Loucy (cell line): ENCODE data around the gene CSNK1G1.

ENCODE experiments used
- H2AFZ ChIP-seq: fragments of 200-600 bp; sonication (generic); 2 replicates; pipeline ENCODE4 v1.6.0; 2016; ENCODE audit warnings: antibody characterized with exemption, mild to moderate bottlenecking, low read length, moderate library complexity
- H3F3A ChIP-seq: fragments of 200-600 bp; 2 replicates; pipeline ENCODE4 v1.6.0; 2016; ENCODE audit warnings: antibody characterized with exemption, low read depth, mild to moderate bottlenecking
- H3K27me3 ChIP-seq: fragments of 200-600 bp; sonication (generic); 2 replicates; pipeline ENCODE4 v1.6.1; 2014; ENCODE audit warnings: low read length, mild to moderate bottlenecking; ENCODE audit not compliant: insufficient read depth, poor library complexity, severe bottlenecking
- H3K36me3 ChIP-seq: fragments of 200-600 bp; sonication (generic); 2 replicates; pipeline ENCODE4 v1.6.1; 2016; ENCODE audit warnings: low read length; ENCODE audit not compliant: insufficient read depth
- H3K4me1 ChIP-seq: fragments of 200-600 bp; sonication (generic); 2 replicates; pipeline ENCODE4 v1.5.1; 2014; ENCODE audit warnings: low read length, mild to moderate bottlenecking; ENCODE audit not compliant: insufficient read depth, poor library complexity, severe bottlenecking
- H3K4me2 ChIP-seq: fragments of 200-600 bp; sonication (generic); 2 replicates; pipeline ENCODE4 v1.6.0; 2014; ENCODE audit warnings: antibody characterized with exemption, low read length, low read depth, mild to moderate bottlenecking; ENCODE audit not compliant: poor library complexity, severe bottlenecking
- H3K4me3 ChIP-seq: fragments of 200-600 bp; sonication (generic); 2 replicates; pipeline ENCODE4 v1.5.1; 2014; ENCODE audit warnings: low read length, mild to moderate bottlenecking, mixed read lengths; ENCODE audit not compliant: poor library complexity, severe bottlenecking
- H3K79me2 ChIP-seq: fragments of 200-600 bp; sonication (generic); 2 replicates; pipeline ENCODE4 v1.6.1; 2014; ENCODE audit warnings: low read length; ENCODE audit not compliant: insufficient read depth
- H3K9ac ChIP-seq: fragments of 200-600 bp; sonication (generic); 2 replicates; pipeline ENCODE4 v1.6.0; 2014; ENCODE audit warnings: mild to moderate bottlenecking, low read depth, low read length, moderate library complexity; ENCODE audit not compliant: poor library complexity, severe bottlenecking
- H3K9me2 ChIP-seq: fragments of 200-600 bp; sonication (generic); replicated peaks from 2 replicates; pipeline ENCODE4 v1.6.1; 2016; ENCODE audit warnings: low read depth, low read length, mixed read lengths
- H3K9me3 ChIP-seq: fragments of 200-600 bp; sonication (generic); 2 replicates; pipeline ENCODE4 v1.6.1; 2014; ENCODE audit warnings: mild to moderate bottlenecking, antibody characterized with exemption, low read length, low read depth; ENCODE audit not compliant: insufficient read depth
- H4K20me1 ChIP-seq: fragments of 200-600 bp; sonication (generic); 2 replicates; pipeline ENCODE4 v1.6.0; 2014; ENCODE audit warnings: antibody characterized with exemption, low read length, mild to moderate bottlenecking; ENCODE audit not compliant: insufficient read depth, poor library complexity, severe bottlenecking
- EZH2phosphoT487 ChIP-seq: fragments of 200-600 bp; IDR thresholded peaks from 2 replicates; pipeline ENCODE4 v1.6.1; 2018; ENCODE audit warnings: antibody characterized with exemption, mild to moderate bottlenecking, moderate library complexity, borderline replicate concordance
- TF ChIP-seq, protein P1 (sequence below): fragments of 200-600 bp; sonication (generic); conservative IDR thresholded peaks from 2 replicates; pipeline ENCODE4 v1.5.1; 2014; ENCODE audit warnings: mild to moderate bottlenecking, antibody characterized with exemption, low read length

Gene CSNK1G1

GRCh38 chr15:64156652-64157331 lies 199.2 kb downstream of the CSNK1G1 start:
- Histone ChIP-seq H3K4me3 (no peak overlapping the region), H3K36me3 (peaks cover 55% of the 10 kb centered on the region; the same call in 1 of the 2 replicates), H3K27me3 (no peaks in the 10 kb centered on the region), H3K9me2 (no peaks in the 10 kb centered on the region), H3K9me3 (no peaks in the 10 kb centered on the region), H2AFZ (no peak overlapping the region), H3K9ac (no peak overlapping the region), H4K20me1 (peaks cover 36% of the 10 kb centered on the region), H3K4me2 (no peak overlapping the region), H3K79me2 (peaks cover 39% of the 10 kb centered on the region), H3F3A (peaks cover 2% of the 10 kb centered on the region; the same call in 1 of the 2 replicates), H3K4me1 (peaks cover 25% of the 10 kb centered on the region)
- TF ChIP-seq, protein P1, sequence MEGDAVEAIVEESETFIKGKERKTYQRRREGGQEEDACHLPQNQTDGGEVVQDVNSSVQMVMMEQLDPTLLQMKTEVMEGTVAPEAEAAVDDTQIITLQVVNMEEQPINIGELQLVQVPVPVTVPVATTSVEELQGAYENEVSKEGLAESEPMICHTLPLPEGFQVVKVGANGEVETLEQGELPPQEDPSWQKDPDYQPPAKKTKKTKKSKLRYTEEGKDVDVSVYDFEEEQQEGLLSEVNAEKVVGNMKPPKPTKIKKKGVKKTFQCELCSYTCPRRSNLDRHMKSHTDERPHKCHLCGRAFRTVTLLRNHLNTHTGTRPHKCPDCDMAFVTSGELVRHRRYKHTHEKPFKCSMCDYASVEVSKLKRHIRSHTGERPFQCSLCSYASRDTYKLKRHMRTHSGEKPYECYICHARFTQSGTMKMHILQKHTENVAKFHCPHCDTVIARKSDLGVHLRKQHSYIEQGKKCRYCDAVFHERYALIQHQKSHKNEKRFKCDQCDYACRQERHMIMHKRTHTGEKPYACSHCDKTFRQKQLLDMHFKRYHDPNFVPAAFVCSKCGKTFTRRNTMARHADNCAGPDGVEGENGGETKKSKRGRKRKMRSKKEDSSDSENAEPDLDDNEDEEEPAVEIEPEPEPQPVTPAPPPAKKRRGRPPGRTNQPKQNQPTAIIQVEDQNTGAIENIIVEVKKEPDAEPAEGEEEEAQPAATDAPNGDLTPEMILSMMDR: no peak
- TF ChIP-seq EZH2phosphoT487: no peak

GRCh38 chr15:64155802-64156651 lies 199.9 kb downstream of the CSNK1G1 start:
- H2AFZ ChIP-seq: no peak overlapping the region
- H3K4me3 ChIP-seq: no peak overlapping the region
- H3K4me1 ChIP-seq: peaks cover 22% of the 10 kb centered on the region
- H3K9me3 ChIP-seq: no peaks in the 10 kb centered on the region
- no peaks in the 10 kb centered on the region for H3K27me3 ChIP-seq
- peaks cover 31% of the 10 kb centered on the region for H3K79me2 ChIP-seq
- peaks cover 29% of the 10 kb centered on the region for H4K20me1 ChIP-seq
- H3K9me2 ChIP-seq: no peaks in the 10 kb centered on the region
- H3K4me2 ChIP-seq: no peak overlapping the region
- H3F3A ChIP-seq: peaks cover 2% of the 10 kb centered on the region; the same call in 1 of the 2 replicates
- TF ChIP-seq, protein P1: no peak
- TF ChIP-seq EZH2phosphoT487: no peak
- peaks cover 55% of the 10 kb centered on the region; the same call in 1 of the 2 replicates for H3K36me3 ChIP-seq
- no peak overlapping the region for H3K9ac ChIP-seq

GRCh38 chr15:64153480-64154367 lies 202.2 kb downstream of the CSNK1G1 start:
- H3K9ac ChIP-seq: no peak overlapping the region

More at GRCh38 chr15:64153480-64154367, 202.2 kb downstream of the CSNK1G1 start:
- Histone ChIP-seq H3K9me3 (no peaks in the 10 kb centered on the region), H3K27me3 (no peaks in the 10 kb centered on the region), H3K36me3 (peaks cover 39% of the 10 kb centered on the region; the same call in 1 of the 2 replicates), H3F3A (peaks cover 2% of the 10 kb centered on the region; the same call in 1 of the 2 replicates), H3K9me2 (no peaks in the 10 kb centered on the region), H3K79me2 (peaks cover 8% of the 10 kb centered on the region; the same call in 1 of the 2 replicates), H3K4me2 (peak overlapping the region; percentile 44), H2AFZ (no peak overlapping the region), H3K4me1 (peaks cover 18% of the 10 kb centered on the region), H3K4me3 (no peak overlapping the region), H4K20me1 (peaks cover 13% of the 10 kb centered on the region)
- no peak for TF ChIP-seq EZH2phosphoT487
- TF ChIP-seq, protein P1: peak; percentile 97
